CD4-positive, alpha-beta memory T cell (primary cell): ENCODE results near the gene PTH2R. TPM values are rescaled to one million over a fixed set of nuclear protein-coding genes. Genes with fewer than 3 reads are reported as not detected.

Experiments
- CTCF ChIA-PET: fragments of 350-600 bp; sonication (Branson Sonifier 250); formaldehyde crosslinking; loops from one replicate; lab custom pipeline; 2021; ENCODE audit warnings: inconsistent platforms; ENCODE audit not compliant: partially characterized antibody; lab: Charles Lee
- POLR2A ChIA-PET: fragments of 350-600 bp; sonication (Branson Sonifier 250); formaldehyde crosslinking; loops from one replicate; lab custom pipeline; 2021; ENCODE audit not compliant: partially characterized antibody; lab: Charles Lee
- DNase-seq, 5 donors: peaks; one replicate each; pipeline versions ENCODE4 v3.0.0 to v3.0.0-alpha.2; 2020 to 2022; ENCODE audit warnings: mixed read lengths in 1 of 5
- H3K27ac ChIP-seq: one replicate; pipeline ENCODE4 v1.7.0; 2013; ENCODE audit warnings: low read depth, low read length
- H3K27me3 ChIP-seq: 2 replicates; pipeline ENCODE4 v1.7.0; 2013; ENCODE audit warnings: mild to moderate bottlenecking, low read length, moderate library complexity; ENCODE audit not compliant: insufficient read depth
- H3K36me3 ChIP-seq: 2 replicates; pipeline ENCODE4 v1.7.0; 2013; ENCODE audit warnings: mild to moderate bottlenecking, low read length, moderate library complexity; ENCODE audit not compliant: insufficient read depth
- H3K4me1 ChIP-seq: 2 replicates; pipeline ENCODE4 v1.7.0; 2013; ENCODE audit warnings: mild to moderate bottlenecking, low read length, moderate library complexity; ENCODE audit not compliant: insufficient read depth
- H3K4me3 ChIP-seq, 2 donors: one replicate each; pipeline ENCODE4 v1.7.0; 2013; ENCODE audit warnings: low read length in 2 of 2, mild to moderate bottlenecking in 1 of 2
- H3K9me3 ChIP-seq, 2 donors: one replicate each; pipeline ENCODE4 v1.7.0; 2013; ENCODE audit warnings: low read length in 2 of 2, control low read depth in 1 of 2; ENCODE audit not compliant: control insufficient read depth in 1 of 2
- H3K27ac Mint-ChIP-seq, 7 donors: one replicate each; pipeline ENCODE4 v1.8.0; 2020 to 2021; ENCODE audit warnings: mixed read lengths in 7 of 7, mild to moderate bottlenecking in 6 of 7, inconsistent platforms in 3 of 7, moderate library complexity in 3 of 7
- H3K27me3 Mint-ChIP-seq, 2 donors: one replicate each; pipeline ENCODE4 v1.8.0; 2020 to 2021; ENCODE audit warnings: mixed read lengths in 2 of 2
- H3K36me3 Mint-ChIP-seq, 2 donors: one replicate each; pipeline ENCODE4 v1.8.0; 2020 to 2021; ENCODE audit warnings: mixed read lengths in 2 of 2, inconsistent platforms in 1 of 2, mild to moderate bottlenecking in 1 of 2
- H3K4me1 Mint-ChIP-seq, 4 donors: one replicate each; pipeline ENCODE4 v1.8.0; 2020 to 2021; ENCODE audit warnings: mixed read lengths in 4 of 4, mild to moderate bottlenecking in 1 of 4
- H3K4me3 Mint-ChIP-seq, 8 donors: one replicate each; pipeline ENCODE4 v1.8.0; 2020 to 2021; ENCODE audit warnings: mixed read lengths in 8 of 8, mild to moderate bottlenecking in 7 of 8, moderate library complexity in 6 of 8, inconsistent platforms in 3 of 8
- H3K9me3 Mint-ChIP-seq, 8 donors: one replicate each; pipeline ENCODE4 v1.8.0; 2020 to 2021; ENCODE audit warnings: mixed read lengths in 8 of 8, mild to moderate bottlenecking in 5 of 8, inconsistent platforms in 3 of 8, moderate library complexity in 1 of 8
- intact Hi-C: fragments of 100-400 bp; cut with micrococcal nuclease; formaldehyde crosslinking; loops from one replicate; pipeline ENCODE4 v1.15.1; 2023
- polyA plus RNA-seq, 2 donors: library from polyadenylated mRNA; unstranded; fragments of 300-500 nt; fragmentation: Illumina TruSeq; gene quantifications; one replicate each; pipeline ENCODE4 v1.2.3, GENCODE V29; 2021
- total RNA-seq, 2 experiments: library from RNA; stranded (reverse); gene quantifications; one replicate each; pipeline ENCODE4 v1.2.3, GENCODE V29; 2021

The PTH2R gene
- total and polyA plus RNA-seq, 4 experiments from 2014 or later, result 0.17 TPM; not detected in 3

DNA sequence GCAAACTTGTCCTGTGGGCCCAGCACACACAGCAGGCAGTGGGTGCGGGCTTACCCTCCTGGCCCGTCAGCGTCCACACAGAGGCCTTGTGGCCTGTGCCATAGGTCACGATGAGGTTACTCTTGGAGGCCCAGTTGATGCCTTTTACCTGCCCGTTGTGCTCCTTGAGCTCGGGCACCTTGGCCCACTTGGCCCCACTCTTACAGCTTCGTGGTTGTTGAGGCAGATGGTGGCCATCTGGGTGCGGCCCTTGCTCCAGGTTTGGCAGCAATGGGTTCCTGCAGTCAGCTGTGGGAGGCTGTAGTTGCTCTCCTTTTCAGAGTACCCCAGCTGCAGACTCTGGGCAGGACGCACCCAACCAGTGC, 45.5 kb upstream of the PTH2R start:
- Mint-ChIP-seq H3K36me3 (peaks cover 17 to 21% of the 10 kb centered on the region in 2 donors), H3K9me3 (peaks cover 0 to 12% (median 6%) of the 10 kb centered on the region in 8 donors), H3K4me1 (peaks cover 5 to 10% (median 7%) of the 10 kb centered on the region in 4 donors), H3K27me3 (no peaks in the 10 kb centered on the region), H3K4me3 (no peak overlapping the region), H3K27ac (no peak overlapping the region)
- Histone ChIP-seq H3K4me3 (no peak overlapping the region), H3K4me1 (no peaks in the 10 kb centered on the region), H3K9me3 (no peaks in the 10 kb centered on the region), H3K27ac (no peak overlapping the region), H3K36me3 (no peaks in the 10 kb centered on the region), H3K27me3 (no peaks in the 10 kb centered on the region)
- intact Hi-C loops, result no loop called here
- DNase-seq, result no peak
- ChIA-PET POLR2A (no interaction called here), CTCF (interaction anchor here (1.4 kb wide), 1 partner anchor 14 kb away, joined by 3 read pairs; no protein-coding TSS in a partner anchor)

DNA sequence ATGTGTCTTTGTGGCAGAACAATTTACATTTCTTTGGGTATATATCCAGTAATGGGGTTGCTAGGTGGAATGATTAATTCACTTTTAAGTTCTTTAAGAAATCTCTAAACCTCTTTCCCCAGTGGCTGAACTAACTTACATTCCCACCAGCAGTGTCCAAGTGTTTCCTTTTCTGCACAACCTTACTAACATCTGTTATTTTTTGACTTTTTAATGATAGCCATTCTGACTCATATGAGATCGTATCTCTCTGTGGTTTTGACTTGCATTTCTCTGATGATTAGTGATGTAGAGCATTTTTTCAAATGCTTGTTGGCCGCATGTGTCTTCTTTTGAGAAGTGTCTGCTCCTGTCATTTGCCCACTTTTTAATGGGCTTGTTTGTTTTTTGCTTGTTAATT, 43.1 kb upstream of the PTH2R start:
- intact Hi-C loops, result no loop called here

DNA sequence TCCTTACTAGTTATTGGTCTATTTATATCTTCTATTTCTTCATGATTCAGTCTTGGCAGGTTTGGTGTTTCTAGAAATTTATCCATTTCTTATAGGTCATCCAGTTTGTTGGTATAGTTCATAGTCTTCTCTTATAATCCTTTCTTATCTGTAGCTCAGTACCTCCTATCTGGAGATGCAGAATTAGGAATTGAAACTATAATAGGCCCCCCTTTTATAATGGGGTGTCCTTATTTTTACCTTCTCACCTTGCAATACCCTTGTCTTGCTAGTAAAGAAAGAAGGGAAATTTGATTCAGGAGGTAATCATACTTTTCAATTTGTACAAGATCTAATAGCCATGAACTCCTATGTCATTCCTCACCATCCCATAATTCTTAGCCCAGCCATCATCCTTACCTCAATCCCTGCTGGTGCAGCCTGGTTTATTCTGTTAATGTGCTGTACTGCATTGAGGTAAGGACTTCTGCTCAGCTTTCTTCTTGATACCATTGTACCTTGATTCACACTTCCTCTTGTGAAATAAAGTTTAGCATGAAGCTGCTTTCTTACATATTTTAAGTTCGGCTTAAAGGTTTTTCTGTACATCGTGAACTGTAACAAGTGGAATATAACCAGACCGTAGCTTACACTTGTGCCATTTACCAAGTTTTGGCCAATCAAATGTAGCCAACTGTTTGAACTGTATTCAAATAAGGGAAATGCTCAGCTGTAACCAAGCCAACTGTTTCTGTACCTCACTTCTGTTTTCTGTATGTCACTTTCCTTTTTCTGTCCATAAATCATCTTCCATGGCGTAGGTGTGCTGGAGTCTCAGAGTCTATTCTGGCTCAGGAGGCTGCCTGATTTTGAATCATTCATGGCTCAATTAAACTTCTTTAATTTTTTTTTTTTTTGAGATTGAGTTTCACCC, 40.1 kb upstream of the PTH2R start:
- Mint-ChIP-seq H3K4me1 (peaks cover 4 to 8% (median 5%) of the 10 kb centered on the region in 4 donors), H3K27ac (no peak overlapping the region), H3K27me3 (peaks cover 0 to 7% of the 10 kb centered on the region in 2 donors), H3K9me3 (peaks cover 0 to 19% (median 11%) of the 10 kb centered on the region in 8 donors), H3K4me3 (no peak overlapping the region), H3K36me3 (peaks cover 0 to 8% of the 10 kb centered on the region in 2 donors)
- CTCF ChIA-PET, result interaction anchor here (0.6 to 1.6 kb wide), 3 partner anchors 9 to 418 kb away, joined by 3 to 7 read pairs (median 3); partner anchors contain the start of gene PIKFYVE
- Histone ChIP-seq H3K4me3 (no peak overlapping the region), H3K27ac (no peak overlapping the region), H3K9me3 (no peaks in the 10 kb centered on the region), H3K4me1 (no peaks in the 10 kb centered on the region), H3K36me3 (no peaks in the 10 kb centered on the region), H3K27me3 (no peaks in the 10 kb centered on the region)
- intact Hi-C loops, result no loop called here
- no peak for DNase-seq
- POLR2A ChIA-PET, result no interaction called here

More for the DNA sequence above, 43.1 kb upstream of the PTH2R start:
- Mint-ChIP-seq H3K27ac (peak overlapping the region in 1 of 7 donors; percentile 9), H3K9me3 (peaks cover 0 to 19% (median 11%) of the 10 kb centered on the region in 8 donors), H3K36me3 (peaks cover 3 to 16% of the 10 kb centered on the region in 2 donors), H3K27me3 (peaks cover 0 to 4% of the 10 kb centered on the region in 2 donors), H3K4me1 (peaks cover 5 to 10% (median 7%) of the 10 kb centered on the region in 4 donors), H3K4me3 (no peak overlapping the region)
- Histone ChIP-seq H3K27ac (no peak overlapping the region), H3K9me3 (no peaks in the 10 kb centered on the region), H3K36me3 (no peaks in the 10 kb centered on the region), H3K4me3 (no peak overlapping the region), H3K27me3 (no peaks in the 10 kb centered on the region), H3K4me1 (no peaks in the 10 kb centered on the region)
- ChIA-PET CTCF (interaction anchor here (1.8 kb wide), 1 partner anchor 9 kb away, joined by 6 read pairs; no protein-coding TSS in a partner anchor), POLR2A (no interaction called here)
- DNase-seq, result no peak

DNA sequence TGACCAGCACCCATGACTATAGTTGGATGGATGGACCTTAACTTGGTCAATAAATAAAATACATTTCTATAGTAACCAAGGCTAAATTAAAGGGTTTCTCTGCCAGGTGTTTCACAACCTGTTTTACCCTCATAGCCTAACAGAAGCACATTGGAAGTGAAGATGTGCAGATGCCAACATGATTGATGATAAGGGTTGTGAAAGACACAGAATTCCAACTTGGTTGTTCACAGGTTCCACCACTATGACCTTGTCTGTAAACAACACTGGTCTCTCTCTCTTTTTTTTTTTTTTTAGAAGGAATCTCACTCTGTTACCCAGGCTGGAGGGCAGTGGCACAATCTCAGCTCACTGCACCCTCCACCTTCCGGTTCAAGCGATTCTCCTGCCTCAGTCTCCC, 37.5 kb upstream of the PTH2R start:
- intact Hi-C loops, result no loop called here
- no peaks in the 10 kb centered on the region for H3K27me3 ChIP-seq
- CTCF ChIA-PET, result no interaction called here
- peaks cover 0 to 11% of the 10 kb centered on the region in 2 donors for H3K27me3 Mint-ChIP-seq
- no peak for DNase-seq
- no peak overlapping the region for H3K4me3 Mint-ChIP-seq
- peaks cover 0 to 6% of the 10 kb centered on the region in 2 donors for H3K36me3 Mint-ChIP-seq
- peaks cover 0 to 4% (median under 1%) of the 10 kb centered on the region in 4 donors for H3K4me1 Mint-ChIP-seq
- H3K36me3 ChIP-seq, result no peaks in the 10 kb centered on the region
- H3K27ac ChIP-seq, result no peak overlapping the region
- no peak overlapping the region for H3K4me3 ChIP-seq
- H3K4me1 ChIP-seq, result no peaks in the 10 kb centered on the region
- POLR2A ChIA-PET, result no interaction called here
- peaks cover 0 to 19% (median 11%) of the 10 kb centered on the region in 8 donors for H3K9me3 Mint-ChIP-seq
- no peaks in the 10 kb centered on the region for H3K9me3 ChIP-seq
- no peak overlapping the region for H3K27ac Mint-ChIP-seq

DNA sequence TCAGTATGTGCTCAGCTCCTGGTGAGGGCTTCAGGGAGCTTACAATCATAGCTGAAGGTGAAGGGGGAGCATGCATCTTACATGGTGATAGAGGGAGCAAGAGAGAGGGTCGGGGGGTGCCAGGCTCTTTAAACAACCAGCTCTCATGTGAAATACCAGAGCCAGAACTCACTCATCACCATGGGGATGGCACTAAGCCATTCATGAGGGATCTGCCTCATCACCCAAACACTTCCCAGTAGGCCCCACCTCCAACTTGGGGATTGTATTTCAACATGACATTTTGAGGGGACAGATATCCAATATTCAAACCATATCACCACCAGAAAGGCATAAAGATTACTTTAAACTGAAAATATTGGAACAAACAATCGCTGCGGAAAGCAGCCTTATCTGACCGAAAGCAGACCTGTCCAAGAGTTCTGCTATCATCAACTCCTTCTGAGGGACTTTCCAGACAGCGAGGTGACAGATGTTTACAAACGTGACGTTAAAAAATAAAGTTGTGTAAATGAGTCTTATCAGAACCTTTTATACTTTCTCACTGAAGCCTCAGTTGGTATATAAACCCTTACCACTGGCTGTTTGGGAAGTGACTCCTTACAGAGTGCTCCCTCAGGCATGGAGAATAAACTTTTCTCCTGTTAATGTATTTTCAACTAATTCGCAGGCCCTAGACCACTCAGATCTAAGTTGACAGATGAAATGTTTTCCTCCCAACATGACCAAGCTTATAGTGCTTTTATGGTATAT, 35.5 kb upstream of the PTH2R start:
- Mint-ChIP-seq H3K4me3 (no peak overlapping the region), H3K4me1 (no peaks in the 10 kb centered on the region), H3K27me3 (peaks cover 0 to 11% of the 10 kb centered on the region in 2 donors), H3K36me3 (no peaks in the 10 kb centered on the region), H3K27ac (no peak overlapping the region), H3K9me3 (peaks cover 0 to 13% (median 2%) of the 10 kb centered on the region in 8 donors)
- ChIA-PET CTCF (no interaction called here), POLR2A (no interaction called here)
- Histone ChIP-seq H3K27me3 (no peaks in the 10 kb centered on the region), H3K36me3 (no peaks in the 10 kb centered on the region), H3K9me3 (no peaks in the 10 kb centered on the region), H3K4me1 (no peaks in the 10 kb centered on the region), H3K27ac (no peak overlapping the region), H3K4me3 (no peak overlapping the region)
- no peak for DNase-seq
- intact Hi-C loops, result no loop called here

DNA sequence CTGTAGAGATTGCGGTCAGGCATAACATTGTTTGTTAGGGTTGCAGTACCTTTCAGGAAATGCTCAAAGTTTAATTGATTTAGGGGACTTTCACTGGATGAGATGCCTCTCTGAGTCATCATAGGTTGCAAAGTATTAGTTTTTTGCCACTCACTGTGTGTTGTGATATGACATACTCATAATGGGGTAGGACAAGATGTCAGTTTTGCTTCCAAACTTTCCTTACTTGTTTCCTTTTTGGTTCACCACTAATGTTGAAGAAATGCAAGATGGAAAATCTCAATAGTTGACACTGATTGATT, 35.0 kb upstream of the PTH2R start:
- CTCF ChIA-PET, result no interaction called here
- H3K36me3 ChIP-seq, result no peaks in the 10 kb centered on the region
- H3K27ac ChIP-seq, result no peak overlapping the region
- H3K27me3 Mint-ChIP-seq, result peaks cover 0 to 11% of the 10 kb centered on the region in 2 donors
- H3K4me1 ChIP-seq, result no peaks in the 10 kb centered on the region
- POLR2A ChIA-PET, result no interaction called here
- intact Hi-C loops, result no loop called here
- H3K9me3 Mint-ChIP-seq, result peaks cover 0 to 9% (median 0%) of the 10 kb centered on the region in 8 donors
- no peaks in the 10 kb centered on the region for H3K9me3 ChIP-seq
- DNase-seq, result no peak
- H3K4me3 ChIP-seq, result no peak overlapping the region
- no peaks in the 10 kb centered on the region for H3K27me3 ChIP-seq
- no peak overlapping the region for H3K27ac Mint-ChIP-seq
- H3K4me3 Mint-ChIP-seq, result no peak overlapping the region
- H3K36me3 Mint-ChIP-seq, result no peaks in the 10 kb centered on the region
- H3K4me1 Mint-ChIP-seq, result no peaks in the 10 kb centered on the region
